Measurements from ENCODE around the gene VEGFB.

- TF ChIP-seq CTCF (IDR thresholded peaks at IDR 0.05 in 4 of 5, conservative IDR thresholded peaks at IDR 0.05 in 1 of 5) = no peak
- no peak for TF ChIP-seq POLR2A (IDR thresholded peaks at IDR 0.05)
Observed at GRCh38 chr11:64222651-64223000, 11.8 kb upstream of the VEGFB start.

Data from gastrocnemius medialis (tissue), 4 donors.